Measurements from ENCODE around the gene LHX3. TPM values are rescaled to one million over a fixed set of nuclear protein-coding genes. Genes with fewer than 3 reads are reported as not detected.

The LHX3 gene
- total RNA-seq, 1 donor from 2014 or later = not detected

DNA sequence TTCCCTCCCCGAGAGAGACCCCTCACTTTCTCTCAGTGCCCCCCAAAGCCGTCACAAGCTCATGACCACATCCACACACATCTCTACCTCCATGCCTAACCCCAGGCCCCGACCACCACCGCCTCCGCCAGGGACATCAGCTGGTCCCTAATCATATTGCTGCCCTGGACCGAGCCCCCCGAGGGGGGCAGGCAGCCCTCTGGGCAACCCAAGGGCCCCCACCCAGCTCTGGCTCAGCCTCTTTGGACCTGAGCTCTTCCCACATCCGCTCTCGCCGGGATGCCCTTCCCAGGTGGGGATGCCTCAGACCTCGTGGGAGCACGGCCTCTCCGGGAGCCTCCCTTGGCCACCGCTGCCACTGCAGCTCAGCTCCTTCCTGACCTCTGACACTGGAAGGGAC is 18.5 kb downstream of the LHX3 start:
- intact Hi-C loops (cut with DNase I) = no loop called here
- TF ChIP-seq POLR2A (IDR thresholded peaks at IDR 0.05) (no peak), CTCF (IDR thresholded peaks at IDR 0.05) (no peak), POLR2AphosphoS5 (IDR thresholded peaks at IDR 0.05; ENCODE audit: insufficient read depth in 1 of 2, low read depth in 1 of 2) (no peak)

DNA sequence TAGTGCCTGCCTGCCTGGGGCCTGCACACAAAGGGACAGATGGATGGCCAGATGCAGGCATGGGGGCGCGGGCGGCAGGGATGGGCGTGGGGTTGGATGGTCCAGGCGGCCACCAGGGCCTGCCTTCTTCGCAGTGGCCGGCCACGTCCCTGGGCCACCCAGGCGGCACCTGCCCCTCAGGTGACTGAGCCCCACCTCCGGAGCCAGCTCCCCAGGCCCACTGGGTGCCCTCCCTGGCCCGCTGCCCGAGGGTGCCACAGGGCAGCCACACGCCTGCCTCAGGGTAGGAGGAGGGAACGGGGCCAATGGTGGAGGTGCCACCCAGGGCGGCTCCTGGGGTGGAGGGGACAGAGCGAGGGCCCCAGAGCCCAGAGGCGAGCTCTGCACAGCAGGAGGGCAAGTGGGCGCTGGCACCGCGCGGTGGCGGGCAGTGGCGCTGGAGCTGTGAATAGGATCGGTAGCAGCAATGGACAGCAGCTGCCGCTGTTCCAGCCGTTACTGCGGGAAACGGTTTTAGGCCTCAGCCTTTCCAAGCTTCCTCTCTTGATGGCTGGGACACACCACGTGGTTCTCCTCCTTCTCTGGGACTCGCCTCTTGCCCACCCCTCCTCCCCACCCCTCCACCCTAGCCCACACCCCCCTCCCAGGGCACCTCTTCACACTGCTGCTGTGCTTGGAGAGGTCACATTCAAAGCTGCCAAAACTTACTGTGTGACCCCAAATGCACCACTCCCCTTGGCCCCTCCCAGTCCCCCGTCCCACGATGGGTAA is 19.1 kb downstream of the LHX3 start:
- Histone ChIP-seq H3K27ac (no peak overlapping the region), H3K36me3 (no peaks in the 10 kb centered on the region), H3K4me1 (no peaks in the 10 kb centered on the region), H3K27me3 (no peaks in the 10 kb centered on the region), H3K4me3 (no peak overlapping the region), H3K9me3 (no peaks in the 10 kb centered on the region)
- no peak for DNase-seq (ENCODE audit: extremely low spot score in 2 of 2)
- TF ChIP-seq POLR2AphosphoS5 (IDR thresholded peaks at IDR 0.05; ENCODE audit: insufficient read depth in 1 of 2, low read depth in 1 of 2) = no peak
- no peak for TF ChIP-seq CTCF (IDR thresholded peaks at IDR 0.05)
- no peak for TF ChIP-seq POLR2A (IDR thresholded peaks at IDR 0.05)
- intact Hi-C loops (cut with DNase I) = no loop called here

More for the DNA sequence above, 18.5 kb downstream of the LHX3 start:
- H3K36me3 ChIP-seq = no peaks in the 10 kb centered on the region
- H3K27me3 ChIP-seq = no peaks in the 10 kb centered on the region
- H3K27ac ChIP-seq = no peak overlapping the region
- no peak overlapping the region for H3K4me3 ChIP-seq
- H3K4me1 ChIP-seq = no peaks in the 10 kb centered on the region
- DNase-seq (ENCODE audit: extremely low spot score in 2 of 2) = no peak
- H3K9me3 ChIP-seq = no peaks in the 10 kb centered on the region

DNA sequence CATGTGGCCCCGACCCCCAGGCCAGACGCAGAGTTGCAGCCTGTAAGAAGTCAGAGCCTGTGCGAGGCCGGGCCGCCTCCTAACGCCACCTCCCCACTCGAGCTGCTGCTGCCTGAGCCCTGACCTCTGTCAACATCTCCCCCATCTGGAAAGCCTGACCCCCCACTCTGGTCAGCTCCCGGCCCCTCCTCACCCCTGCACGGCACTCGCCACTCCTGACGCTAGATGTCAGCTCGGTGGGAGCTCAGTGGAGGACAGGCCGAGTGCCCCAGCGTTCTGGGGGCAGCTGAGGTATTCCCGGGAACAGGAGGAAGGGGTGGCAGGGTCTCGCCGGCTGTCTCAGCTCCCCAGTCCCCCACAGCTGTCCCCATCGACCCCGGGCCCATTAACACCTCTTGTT is 19.9 kb downstream of the LHX3 start:
- intact Hi-C loops (cut with DNase I) = no loop called here
- no peak for DNase-seq (ENCODE audit: extremely low spot score in 2 of 2)
- H3K27me3 ChIP-seq = no peaks in the 10 kb centered on the region

DNA sequence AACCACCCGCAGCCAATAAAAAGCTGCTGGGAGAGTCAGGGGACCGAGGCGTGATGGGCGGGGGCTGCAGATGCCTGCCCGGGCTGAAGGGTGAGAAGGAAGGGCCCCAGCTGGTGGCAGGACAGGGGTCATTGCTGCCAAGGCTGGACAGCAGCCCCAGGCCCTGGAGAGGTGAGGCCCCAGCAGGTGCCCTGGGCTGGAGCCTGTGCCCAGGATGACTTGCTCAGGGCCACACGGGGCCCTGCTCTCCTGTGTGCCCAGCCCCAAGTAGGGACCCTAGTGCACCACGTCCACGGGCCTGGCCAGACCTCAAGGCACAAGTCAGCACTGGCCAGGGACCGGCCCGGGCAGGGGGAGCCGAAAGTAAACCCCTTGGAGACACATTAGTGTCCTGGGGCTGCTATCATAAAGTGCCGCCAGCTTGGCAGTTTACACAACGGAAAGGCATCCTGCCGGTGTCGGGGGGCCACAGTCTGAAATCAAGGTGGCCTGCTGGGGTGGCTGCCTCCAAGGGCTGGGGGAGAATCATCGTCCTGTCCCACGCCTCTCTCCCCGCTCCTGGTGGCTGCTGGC is 22.0 kb downstream of the LHX3 start:
- TF ChIP-seq POLR2AphosphoS5 (IDR thresholded peaks at IDR 0.05; ENCODE audit: insufficient read depth in 1 of 2, low read depth in 1 of 2) = no peak
- no peak for TF ChIP-seq CTCF (IDR thresholded peaks at IDR 0.05)
- no peak for TF ChIP-seq POLR2A (IDR thresholded peaks at IDR 0.05)
- no peak for DNase-seq (ENCODE audit: extremely low spot score in 2 of 2)

More for the DNA sequence above, 19.9 kb downstream of the LHX3 start:
- no peak overlapping the region for H3K27ac ChIP-seq
- no peak overlapping the region for H3K4me3 ChIP-seq
- no peaks in the 10 kb centered on the region for H3K36me3 ChIP-seq
- TF ChIP-seq POLR2AphosphoS5 (IDR thresholded peaks at IDR 0.05; ENCODE audit: insufficient read depth in 1 of 2, low read depth in 1 of 2) (no peak), CTCF (IDR thresholded peaks at IDR 0.05) (no peak), POLR2A (IDR thresholded peaks at IDR 0.05) (no peak)
- no peaks in the 10 kb centered on the region for H3K4me1 ChIP-seq
- H3K9me3 ChIP-seq = no peaks in the 10 kb centered on the region

DNA sequence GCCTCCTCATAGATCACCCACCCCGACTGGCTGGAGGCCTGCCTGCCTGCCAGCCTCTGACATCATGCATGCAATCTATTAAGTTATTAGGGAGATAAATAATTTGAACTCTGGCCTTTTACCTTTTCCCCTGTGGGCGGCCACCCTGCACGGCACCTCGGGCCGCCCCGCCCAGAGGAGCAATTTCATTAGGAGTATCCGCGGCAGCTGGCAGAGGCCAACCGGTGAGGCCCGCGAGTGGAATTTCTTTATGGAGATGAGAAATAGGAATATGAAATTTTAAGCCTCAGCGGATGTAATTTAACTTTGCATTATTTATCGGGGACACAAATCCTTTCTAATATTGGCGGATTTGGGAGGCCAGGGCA is 22.5 kb downstream of the LHX3 start:
- Histone ChIP-seq H3K27ac (no peak overlapping the region), H3K4me3 (no peak overlapping the region), H3K4me1 (no peaks in the 10 kb centered on the region), H3K27me3 (no peaks in the 10 kb centered on the region), H3K36me3 (no peaks in the 10 kb centered on the region), H3K9me3 (no peaks in the 10 kb centered on the region)
- TF ChIP-seq POLR2AphosphoS5 (IDR thresholded peaks at IDR 0.05; ENCODE audit: insufficient read depth in 1 of 2, low read depth in 1 of 2) = no peak
- intact Hi-C loops (cut with DNase I) = no loop called here
- no peak for DNase-seq (ENCODE audit: extremely low spot score in 2 of 2)

More for the DNA sequence above, 22.0 kb downstream of the LHX3 start:
- H3K9me3 ChIP-seq = no peaks in the 10 kb centered on the region
- H3K4me1 ChIP-seq = no peaks in the 10 kb centered on the region
- H3K4me3 ChIP-seq = no peak overlapping the region
- intact Hi-C loops (cut with DNase I) = no loop called here
- H3K36me3 ChIP-seq = no peaks in the 10 kb centered on the region
- no peaks in the 10 kb centered on the region for H3K27me3 ChIP-seq
- H3K27ac ChIP-seq = no peak overlapping the region
